ENCODE results near the gene CACNG8.

DNA sequence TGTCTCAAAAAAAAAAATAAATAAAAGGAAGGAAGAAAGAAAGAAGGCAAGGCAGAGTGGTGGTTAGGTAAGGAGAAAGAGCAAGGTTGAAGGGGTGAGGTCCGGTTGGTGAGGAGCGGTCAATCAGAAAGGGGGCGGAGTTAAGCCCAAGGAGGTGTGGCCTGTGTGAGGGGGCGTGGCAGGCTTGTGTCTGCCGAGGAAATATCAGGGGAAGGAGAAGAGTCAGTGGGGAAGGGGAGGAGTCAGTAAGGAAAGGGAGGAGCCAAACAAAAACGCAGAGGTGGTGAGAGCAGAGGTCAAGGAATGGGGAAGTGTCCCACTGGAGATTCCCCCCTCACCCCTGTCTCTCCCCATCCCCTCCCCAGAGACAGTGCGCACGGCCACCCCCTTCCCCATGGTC is 47.7 kb upstream of the CACNG8 start:
- TF ChIP-seq, protein P1, sequence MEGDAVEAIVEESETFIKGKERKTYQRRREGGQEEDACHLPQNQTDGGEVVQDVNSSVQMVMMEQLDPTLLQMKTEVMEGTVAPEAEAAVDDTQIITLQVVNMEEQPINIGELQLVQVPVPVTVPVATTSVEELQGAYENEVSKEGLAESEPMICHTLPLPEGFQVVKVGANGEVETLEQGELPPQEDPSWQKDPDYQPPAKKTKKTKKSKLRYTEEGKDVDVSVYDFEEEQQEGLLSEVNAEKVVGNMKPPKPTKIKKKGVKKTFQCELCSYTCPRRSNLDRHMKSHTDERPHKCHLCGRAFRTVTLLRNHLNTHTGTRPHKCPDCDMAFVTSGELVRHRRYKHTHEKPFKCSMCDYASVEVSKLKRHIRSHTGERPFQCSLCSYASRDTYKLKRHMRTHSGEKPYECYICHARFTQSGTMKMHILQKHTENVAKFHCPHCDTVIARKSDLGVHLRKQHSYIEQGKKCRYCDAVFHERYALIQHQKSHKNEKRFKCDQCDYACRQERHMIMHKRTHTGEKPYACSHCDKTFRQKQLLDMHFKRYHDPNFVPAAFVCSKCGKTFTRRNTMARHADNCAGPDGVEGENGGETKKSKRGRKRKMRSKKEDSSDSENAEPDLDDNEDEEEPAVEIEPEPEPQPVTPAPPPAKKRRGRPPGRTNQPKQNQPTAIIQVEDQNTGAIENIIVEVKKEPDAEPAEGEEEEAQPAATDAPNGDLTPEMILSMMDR (IDR thresholded peaks at IDR 0.05; ENCODE audit: low read depth, low read length) = no peak
- no peak for TF ChIP-seq POLR2A (IDR thresholded peaks at IDR 0.05; ENCODE audit: extremely low read depth, insufficient read length)
- no peak for TF ChIP-seq MYC (IDR thresholded peaks at IDR 0.05; ENCODE audit: low read depth, low read length)
- TF ChIP-seq, protein P2, sequence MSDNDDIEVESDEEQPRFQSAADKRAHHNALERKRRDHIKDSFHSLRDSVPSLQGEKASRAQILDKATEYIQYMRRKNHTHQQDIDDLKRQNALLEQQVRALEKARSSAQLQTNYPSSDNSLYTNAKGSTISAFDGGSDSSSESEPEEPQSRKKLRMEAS (IDR thresholded peaks at IDR 0.05; ENCODE audit: low read depth, low read length) = no peak

All from NB4 (cell line).